OCI-M2 (cell line): Measurements from ENCODE around the gene TRAF1.
A peak's percentile ranks its signal among the peaks of the same experiment; 100 is the strongest.

Experiments used
- DNase-seq: peaks from one replicate; lab custom pipeline; 2025; ENCODE audit not compliant: unreplicated experiment; lab: John Stamatoyannopoulos, UW

The TRAF1 gene

DNA sequence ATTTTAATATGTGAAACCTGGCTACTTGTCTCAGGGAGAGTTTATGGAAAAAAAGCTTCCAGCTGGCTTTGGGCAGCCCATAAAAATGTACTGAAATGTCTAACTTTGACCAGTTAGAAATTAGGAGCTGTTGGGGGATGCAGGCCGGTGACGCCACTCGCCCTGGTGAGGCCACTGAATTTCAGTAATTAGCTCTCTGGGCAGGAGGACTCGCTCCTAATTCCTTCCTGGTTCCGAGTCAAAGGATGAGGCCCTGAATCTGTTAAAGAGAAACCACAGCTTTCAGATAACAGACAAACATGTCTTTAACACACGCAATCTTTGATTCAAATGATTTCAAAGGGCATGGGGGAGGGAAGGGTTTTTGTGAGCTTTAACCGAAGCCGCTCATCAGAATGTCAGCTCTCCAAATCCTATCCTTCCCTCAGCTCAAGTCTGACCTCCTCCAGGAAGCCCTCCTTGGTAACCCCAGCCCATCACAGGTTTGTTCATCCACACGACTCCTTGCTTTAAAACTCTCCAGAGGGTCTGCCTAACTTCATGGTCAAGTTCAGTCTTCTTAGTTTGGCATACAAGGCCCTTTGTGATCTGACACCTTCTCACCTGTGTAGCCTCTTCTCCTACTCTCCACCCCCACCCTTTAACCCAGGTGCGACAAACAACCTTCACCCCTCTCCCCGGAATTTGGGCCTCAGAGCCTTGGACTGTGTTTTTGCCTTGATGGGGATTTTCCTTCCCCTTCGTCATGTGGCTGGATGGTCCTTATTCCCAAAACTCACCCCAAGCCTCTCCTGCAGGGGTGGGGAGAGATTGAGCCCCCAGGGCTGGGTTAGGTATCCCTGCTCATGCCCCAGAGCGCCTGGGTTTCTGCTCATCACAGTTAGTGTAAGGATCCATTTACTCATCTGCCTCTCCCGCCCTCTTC lies 36.0 kb downstream of the TRAF1 start:
- no peak for DNase-seq

- DNase-seq: no peak
These were observed 36.9 kb downstream of the TRAF1 start for GRCh38 chr9:120889606-120890271.

- DNase-seq: no peak
These were observed 38.0 kb downstream of the TRAF1 start for GRCh38 chr9:120888626-120889025.

- no peak for DNase-seq
These were observed 40.1 kb downstream of the TRAF1 start for GRCh38 chr9:120886490-120886967.

GRCh38 chr9:120885958-120886357 lies 40.6 kb downstream of the TRAF1 start:
- DNase-seq: no peak

GRCh38 chr9:120885457-120885856 lies 41.1 kb downstream of the TRAF1 start:
- DNase-seq: no peak

DNA sequence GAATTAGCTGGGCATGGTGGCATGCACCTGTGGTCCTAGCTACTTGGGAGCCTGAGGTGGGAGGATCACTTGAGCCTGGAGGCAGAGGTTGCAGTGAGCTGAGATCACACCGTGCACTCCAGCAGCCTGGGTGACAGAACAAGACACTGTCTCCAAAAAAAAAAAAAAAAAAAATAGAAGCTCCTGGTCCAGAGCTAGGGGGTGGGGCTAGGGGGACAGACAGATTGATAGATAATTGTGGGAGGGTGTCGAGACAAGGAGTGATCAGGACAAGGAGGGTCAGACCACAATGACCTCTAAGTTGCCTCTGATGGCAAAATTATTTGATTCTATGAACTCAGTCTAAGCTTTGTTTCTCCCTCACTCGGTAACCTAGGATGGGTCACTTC lies 43.0 kb downstream of the TRAF1 start:
- no peak for DNase-seq

DNA sequence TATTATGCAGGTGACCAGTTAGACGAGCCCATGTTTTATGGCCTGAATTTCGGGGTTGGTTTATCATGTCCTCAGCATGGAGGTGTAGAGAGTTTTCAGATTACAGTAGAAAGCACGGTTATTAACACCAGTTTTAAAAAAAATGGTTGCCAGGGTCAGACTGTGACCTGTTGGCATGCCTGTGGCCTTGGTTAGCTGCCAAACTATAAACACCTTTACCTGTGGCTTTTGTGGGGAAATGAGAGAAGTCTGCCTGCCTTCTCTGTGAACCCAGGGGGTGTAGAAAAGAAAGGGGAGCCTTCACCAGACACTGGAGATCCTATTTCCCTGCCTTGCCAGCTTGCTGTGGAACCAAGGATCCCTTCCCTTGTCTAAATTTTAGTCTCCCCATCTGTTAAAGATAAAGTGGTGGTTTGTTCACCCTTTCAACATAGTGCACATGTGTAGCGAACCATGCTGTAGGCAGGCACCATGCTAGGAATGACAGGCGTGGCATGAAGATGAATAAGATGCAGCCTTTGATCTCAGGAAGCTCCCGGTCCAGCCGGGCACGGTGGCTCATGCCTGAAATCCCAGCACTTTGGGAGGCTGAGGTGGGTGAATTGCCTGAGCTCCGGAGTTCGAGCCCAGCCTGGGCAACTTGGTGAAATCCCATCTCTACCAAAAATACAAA lies 43.5 kb downstream of the TRAF1 start:
- DNase-seq: no peak

DNA sequence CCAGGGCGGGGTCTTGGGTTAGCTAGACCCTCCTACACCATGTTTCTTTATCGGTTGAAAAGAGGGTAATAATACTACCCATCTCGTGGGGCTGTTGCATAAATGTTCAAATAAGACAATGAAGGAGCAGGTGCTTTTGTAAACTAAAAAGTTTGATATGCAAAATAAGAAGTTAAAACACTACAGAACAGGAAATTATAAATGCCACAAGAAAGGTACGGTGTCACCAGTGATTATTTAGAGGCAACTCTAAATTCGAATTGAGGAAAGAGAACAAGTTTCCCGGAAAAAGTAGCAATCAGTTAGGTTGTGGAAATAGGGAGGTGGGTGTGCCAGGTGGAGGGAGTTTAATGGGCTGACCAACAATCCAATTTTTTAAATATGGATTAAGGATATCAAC lies 47.1 kb downstream of the TRAF1 start:
- no peak for DNase-seq

DNA sequence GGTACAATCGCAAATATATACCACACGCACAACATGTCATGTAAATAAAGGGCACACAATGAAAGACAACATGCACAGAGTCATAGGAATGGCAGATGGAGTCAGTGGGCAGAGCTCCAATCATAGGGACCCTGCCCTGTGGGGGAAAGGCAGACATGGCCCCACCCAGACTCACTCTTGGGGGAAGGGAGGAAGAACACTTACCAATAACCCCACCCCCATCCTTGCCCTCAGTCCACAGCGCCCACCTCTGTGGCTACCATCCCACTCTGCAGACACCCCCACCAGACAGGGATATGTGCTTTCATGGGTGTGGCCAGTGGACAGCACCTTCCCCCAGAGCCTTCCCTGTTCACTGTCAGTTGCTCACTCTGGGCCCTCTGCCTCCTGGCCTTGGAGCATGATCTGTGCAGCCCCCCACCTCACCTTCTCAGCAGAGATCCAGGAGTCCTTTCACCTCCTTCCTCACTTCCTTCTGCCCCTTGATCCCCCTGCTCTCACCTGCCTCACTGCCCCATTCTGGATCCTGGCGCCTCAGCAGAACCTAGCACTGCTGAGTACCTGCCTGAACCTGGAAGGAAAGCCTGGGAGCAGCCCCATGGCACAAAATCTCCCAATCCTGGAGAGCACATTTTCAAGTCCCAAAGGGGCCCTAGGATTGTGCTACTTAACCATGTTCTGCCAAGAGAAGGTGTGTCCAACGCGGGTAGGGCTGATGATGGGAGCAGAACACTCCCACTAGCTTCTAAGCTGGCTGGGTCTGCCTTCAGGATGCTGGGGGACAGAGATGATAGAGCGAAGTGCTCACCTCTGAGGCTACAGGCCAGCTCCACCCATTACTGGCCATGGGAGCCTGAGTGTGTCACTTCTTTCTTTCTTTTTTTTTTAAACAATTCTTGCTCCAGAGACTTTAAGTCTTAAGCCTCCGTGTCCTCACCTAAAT lies 48.1 kb downstream of the TRAF1 start:
- no peak for DNase-seq

DNA sequence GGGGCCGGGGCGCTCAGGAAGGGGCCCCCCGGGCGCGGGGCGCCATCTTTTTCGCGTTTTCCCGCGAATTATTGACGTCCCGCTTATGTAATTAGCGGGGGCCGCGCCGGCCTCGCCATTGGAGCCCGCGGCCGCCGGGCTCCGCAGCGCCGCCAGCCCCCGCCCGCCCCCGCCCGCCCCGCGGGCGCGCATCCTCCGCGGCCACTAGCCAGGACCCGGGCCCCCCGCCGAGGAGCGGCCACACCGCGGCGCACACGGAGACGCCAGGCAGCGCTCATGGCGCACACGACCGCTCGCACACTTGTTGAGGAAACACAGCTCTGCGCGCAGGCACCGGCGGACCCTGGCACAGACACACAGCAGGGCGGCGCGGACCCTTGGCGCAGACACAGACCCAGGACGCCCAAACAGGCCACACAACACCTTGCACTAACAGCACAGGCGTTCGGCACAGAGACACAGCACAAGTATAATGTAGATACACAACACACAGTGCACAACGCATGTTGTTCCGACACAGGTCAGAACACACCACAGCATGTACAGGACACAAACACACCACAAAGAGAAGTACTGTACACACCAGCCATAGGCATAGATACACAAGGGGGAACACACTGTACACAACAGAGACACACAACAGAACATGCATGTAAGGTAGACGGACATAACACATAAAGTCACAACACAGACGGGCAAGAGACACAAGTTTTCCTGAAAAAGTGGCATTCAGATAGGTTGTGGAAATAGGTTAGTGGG lies 49.1 kb downstream of the TRAF1 start:
- DNase-seq: peak; percentile 35

DNA sequence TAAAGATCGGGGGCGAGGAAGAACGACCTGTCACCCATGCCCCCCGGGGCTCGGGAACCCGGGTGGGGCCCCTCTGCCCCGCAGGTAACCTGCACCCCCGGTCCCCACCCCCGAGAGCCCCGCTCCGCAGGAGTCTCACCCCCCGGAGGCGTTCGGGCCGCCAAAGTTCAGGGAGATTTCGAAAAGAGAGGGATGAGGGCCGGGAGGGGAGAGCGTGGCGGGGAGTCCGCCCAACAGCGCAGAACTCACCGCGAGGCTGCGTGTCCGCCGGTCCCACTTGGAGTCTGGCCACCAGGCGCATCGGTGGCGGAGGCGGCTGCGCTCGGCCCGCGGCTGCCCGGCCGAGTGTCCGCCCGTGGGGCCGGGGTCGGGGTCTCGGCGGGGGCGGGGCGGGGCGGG lies 49.8 kb downstream of the TRAF1 start, which contains the start of gene PHF19:
Gene PHF19 (minus strand): TSS at position 347 of the 399 bp plus-strand sequence. CDS start 2,447 bp downstream, outside the sequence.
- no peak for DNase-seq

DNA sequence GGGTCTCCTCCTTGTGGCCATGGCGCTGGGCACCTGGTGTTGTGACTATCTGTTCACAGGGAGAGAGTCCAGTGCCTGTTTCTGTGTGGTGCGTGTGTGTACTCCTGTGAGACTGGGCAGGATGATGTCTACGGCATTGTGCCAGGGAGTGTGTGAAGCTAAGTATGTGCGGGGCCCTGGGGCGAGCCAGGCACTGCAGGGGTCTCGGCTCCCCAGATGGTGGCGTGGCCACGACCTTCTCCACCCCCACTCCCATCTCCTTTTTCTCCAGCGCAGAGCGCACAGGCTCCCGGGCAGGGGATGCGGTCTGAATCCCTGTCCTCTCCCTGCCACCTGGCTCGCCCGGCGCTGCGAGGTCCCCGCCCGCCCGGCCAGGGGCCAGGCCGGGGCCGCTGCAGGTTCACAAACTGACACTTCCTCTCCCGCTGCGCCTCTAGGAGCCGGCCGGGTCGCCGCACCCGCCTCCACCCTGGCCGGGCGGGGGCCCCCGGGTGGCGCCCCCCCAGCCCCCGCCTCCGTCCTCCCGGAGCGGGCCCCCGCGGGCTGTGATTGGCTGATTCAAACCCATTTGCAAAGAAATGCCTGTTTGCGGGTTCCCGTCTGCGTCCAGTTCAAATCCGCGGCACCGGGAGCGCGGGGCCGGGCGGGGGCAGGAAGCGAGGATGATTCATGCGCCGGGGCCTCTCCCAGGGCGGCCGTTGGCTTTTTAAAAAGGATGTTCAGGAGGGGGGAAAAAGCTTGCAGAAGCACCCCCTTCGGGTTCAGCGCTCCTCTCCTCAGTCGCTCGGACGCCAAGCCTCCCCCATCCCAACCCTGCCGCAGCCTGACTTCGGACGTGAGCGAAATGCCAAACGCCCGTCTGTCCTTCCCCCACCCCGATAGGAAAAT lies 50.4 kb downstream of the TRAF1 start:
- no peak for DNase-seq

GRCh38 chr9:120875643-120875953 lies 51.0 kb downstream of the TRAF1 start:
- DNase-seq: no peak

DNA sequence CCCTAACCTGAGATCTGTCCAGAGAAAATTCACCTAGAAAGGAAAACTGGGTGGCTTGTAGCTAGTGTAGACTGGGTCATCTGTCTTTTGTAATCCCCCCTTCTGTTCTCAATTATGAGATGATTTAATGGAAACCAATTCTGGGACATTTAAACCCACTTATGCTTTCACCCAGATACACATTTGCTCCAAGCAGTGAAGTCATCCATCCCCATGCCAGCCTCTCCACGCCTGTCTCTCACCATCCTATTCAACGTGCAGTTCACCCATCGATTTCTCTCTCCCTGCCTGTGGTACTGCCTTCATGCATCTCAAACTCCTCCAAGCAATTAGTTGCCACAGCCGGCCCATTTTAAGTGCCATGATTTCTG lies 51.4 kb downstream of the TRAF1 start:
- no peak for DNase-seq

GRCh38 chr9:120874226-120875194 lies 52.1 kb downstream of the TRAF1 start:
- no peak for DNase-seq

- DNase-seq: no peak
These were observed 53.1 kb downstream of the TRAF1 start for GRCh38 chr9:120873512-120873911.
